ENCODE results near the gene KCNQ5.

DNA sequence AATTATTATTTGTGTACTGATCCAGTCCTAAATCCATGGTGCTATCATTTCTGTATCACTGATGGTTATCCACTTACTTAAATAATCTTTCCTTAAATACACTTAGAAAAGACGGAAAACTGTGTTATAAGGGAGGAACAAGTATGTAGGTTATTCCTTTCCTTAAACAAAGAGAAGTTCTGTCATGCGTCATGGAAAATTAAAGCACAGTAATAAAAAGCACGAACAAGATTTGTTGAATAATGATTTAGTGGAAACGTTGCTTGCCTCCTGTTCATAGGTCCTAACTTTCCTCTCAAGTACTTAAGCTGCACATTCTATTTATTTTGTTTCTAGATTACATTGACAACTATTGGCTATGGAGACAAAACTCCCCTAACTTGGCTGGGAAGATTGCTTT lies 483.1 kb downstream of the KCNQ5 start:
- TF ChIP-seq EZH2 (IDR thresholded peaks at IDR 0.05) (no peak), POLR2AphosphoS5 (IDR thresholded peaks at IDR 0.05; ENCODE audit: borderline replicate concordance, low read depth, low read length) (no peak), FOXP2 (optimal IDR thresholded peaks at IDR 0.05; ENCODE audit: control extremely low read depth, extremely low read length, insufficient read depth) (no peak)
